Effector memory CD4-positive, alpha-beta T cell (primary cell): Measurements from ENCODE around the gene SERTAD4.

Experiments used
- DNase-seq, 3 donors: peaks; one replicate each; pipeline ENCODE4 v3.0.0-alpha.2; 2020
- H3K27ac ChIP-seq: 2 replicates; pipeline ENCODE4 v1.7.0; 2013; ENCODE audit warnings: mild to moderate bottlenecking, low read length, moderate library complexity; ENCODE audit not compliant: insufficient read depth, poor library complexity, severe bottlenecking
- H3K27me3 ChIP-seq: replicated peaks from 2 replicates; pipeline ENCODE4 v1.7.0; 2013; ENCODE audit warnings: mild to moderate bottlenecking, low read length; ENCODE audit not compliant: insufficient read depth, control insufficient read depth, poor library complexity, severe bottlenecking
- H3K36me3 ChIP-seq: 2 replicates; pipeline ENCODE4 v1.7.0; 2013; ENCODE audit warnings: mild to moderate bottlenecking, low read length, moderate library complexity; ENCODE audit not compliant: control insufficient read depth, insufficient read depth
- H3K4me1 ChIP-seq: 2 replicates; pipeline ENCODE4 v1.7.0; 2013; ENCODE audit warnings: low read length, mild to moderate bottlenecking; ENCODE audit not compliant: control insufficient read depth, insufficient read depth, poor library complexity, severe bottlenecking
- H3K4me3 ChIP-seq: 2 replicates; pipeline ENCODE4 v1.7.0; 2013; ENCODE audit warnings: low read length, low read depth, mild to moderate bottlenecking; ENCODE audit not compliant: insufficient read depth, poor library complexity, severe bottlenecking
- H3K9me3 ChIP-seq: 2 replicates; pipeline ENCODE4 v1.7.0; 2013; ENCODE audit warnings: mild to moderate bottlenecking, low read length, moderate library complexity; ENCODE audit not compliant: control insufficient read depth

The SERTAD4 gene

DNA sequence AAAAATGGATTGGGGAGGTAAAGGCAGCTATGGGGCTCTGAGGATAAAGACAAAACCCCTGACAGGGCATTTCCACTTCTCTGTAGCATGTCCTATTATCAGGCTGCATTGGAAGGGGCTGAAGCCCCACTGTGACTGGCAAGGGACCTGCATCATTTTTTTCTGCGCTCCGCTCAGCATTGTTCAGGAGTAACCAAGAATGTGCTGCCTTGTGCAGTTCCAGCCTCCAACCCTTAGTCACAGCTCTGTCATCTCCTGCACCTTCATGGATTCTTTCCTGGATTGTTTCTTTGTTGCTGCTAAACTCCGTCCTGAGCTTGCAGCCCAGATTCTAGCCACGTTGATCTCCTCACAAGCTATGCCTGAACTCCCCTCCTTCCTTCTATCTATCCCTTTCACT is 37.4 kb downstream of the SERTAD4 start:
- Histone ChIP-seq H3K27ac (no peak overlapping the region), H3K9me3 (no peaks in the 10 kb centered on the region), H3K36me3 (no peaks in the 10 kb centered on the region), H3K27me3 (no peaks in the 10 kb centered on the region), H3K4me1 (no peaks in the 10 kb centered on the region), H3K4me3 (no peak overlapping the region)
- no peak for DNase-seq

DNA sequence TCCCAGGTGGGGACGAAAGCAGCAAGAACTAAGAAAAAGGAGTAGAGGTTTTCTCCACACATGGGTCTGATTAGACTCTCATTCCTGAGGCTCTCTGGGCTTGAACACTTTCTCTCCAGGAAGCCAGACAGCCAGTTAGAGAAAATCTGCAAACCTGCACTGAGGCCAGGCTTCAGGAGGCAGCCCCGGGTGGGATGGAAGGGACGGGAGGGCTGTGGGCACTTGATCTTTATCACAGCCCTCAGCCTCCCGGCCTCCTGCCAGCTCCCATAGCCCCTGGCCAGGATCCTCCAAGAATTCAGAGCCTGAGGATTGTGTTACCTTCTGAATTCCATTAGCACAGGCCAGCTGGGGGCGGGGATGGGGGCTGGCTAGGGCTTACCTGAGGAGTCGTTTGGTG is 40.1 kb downstream of the SERTAD4 start:
- no peak overlapping the region for H3K27ac ChIP-seq
- no peaks in the 10 kb centered on the region for H3K4me1 ChIP-seq
- no peaks in the 10 kb centered on the region for H3K27me3 ChIP-seq
- no peak overlapping the region for H3K4me3 ChIP-seq
- H3K36me3 ChIP-seq = no peaks in the 10 kb centered on the region
- no peaks in the 10 kb centered on the region for H3K9me3 ChIP-seq
- no peak for DNase-seq

DNA sequence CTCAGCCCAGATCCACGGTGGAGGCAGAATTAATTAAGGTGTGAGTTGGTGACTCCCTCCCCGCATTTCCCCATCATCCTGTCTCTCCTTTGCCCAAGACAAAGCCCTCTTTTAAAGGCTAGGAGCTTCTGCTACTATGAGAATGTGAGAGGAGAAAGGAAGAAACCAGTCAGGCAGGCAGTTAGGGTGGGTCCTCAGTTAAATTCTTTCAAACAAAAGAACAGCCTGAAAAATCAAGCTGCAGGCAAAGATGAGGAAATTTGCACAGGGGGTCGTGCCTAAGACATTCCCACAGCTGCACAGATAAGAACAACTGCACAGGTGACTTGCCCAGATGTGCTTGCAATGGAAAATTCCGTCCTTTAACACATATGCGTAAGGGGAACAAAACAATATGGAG is 47.6 kb downstream of the SERTAD4 start:
- no peak for DNase-seq
- H3K36me3 ChIP-seq = no peaks in the 10 kb centered on the region
- H3K27me3 ChIP-seq = peaks cover 2% of the 10 kb centered on the region
- peaks cover 5% of the 10 kb centered on the region for H3K9me3 ChIP-seq
- no peaks in the 10 kb centered on the region for H3K4me1 ChIP-seq
- H3K4me3 ChIP-seq = no peak overlapping the region
- no peak overlapping the region for H3K27ac ChIP-seq

DNA sequence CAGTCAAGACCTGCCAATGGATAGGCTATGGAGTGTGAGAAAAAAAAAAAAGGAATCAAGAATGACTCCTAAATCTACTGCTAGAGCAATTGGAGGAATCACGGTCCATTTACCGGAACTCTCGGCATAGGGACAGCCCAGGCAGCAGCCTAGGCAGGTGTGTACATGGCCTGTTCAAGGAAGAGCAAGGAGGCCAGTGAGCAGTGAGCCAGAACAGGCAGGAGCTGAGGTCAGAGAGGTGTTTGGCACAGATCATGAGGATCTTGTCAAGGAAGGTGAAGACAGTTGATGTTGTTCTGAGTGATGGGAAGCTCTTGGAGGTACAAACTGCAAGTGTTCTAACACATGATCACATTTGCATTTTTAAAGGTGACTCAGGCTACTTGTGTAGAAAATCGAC is 55.5 kb downstream of the SERTAD4 start:
- no peak overlapping the region for H3K27ac ChIP-seq
- DNase-seq = no peak
- peaks cover 24% of the 10 kb centered on the region for H3K27me3 ChIP-seq

DNA sequence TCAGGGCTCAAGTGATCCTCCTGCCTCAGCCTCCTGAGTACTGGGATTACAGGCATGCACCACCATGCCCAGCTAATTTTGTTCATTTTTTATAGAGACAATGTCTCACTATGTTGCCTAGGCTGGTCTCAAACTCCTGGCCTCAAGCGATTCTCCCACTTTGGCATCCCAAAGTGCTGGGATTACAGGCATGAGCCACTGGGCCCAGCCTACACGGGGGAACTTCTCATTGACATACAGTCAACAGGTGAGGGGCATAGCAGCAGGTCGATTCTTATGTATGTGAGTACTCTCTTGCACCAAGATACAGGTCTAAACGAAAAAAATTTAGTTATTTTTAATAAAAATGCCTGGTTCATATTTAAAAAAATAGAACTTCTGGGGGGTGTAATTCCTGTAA is 56.7 kb downstream of the SERTAD4 start:
- Histone ChIP-seq H3K27ac (no peak overlapping the region), H3K9me3 (no peaks in the 10 kb centered on the region), H3K36me3 (no peaks in the 10 kb centered on the region), H3K4me3 (no peak overlapping the region), H3K4me1 (peaks cover 9% of the 10 kb centered on the region), H3K27me3 (peaks cover 26% of the 10 kb centered on the region)
- DNase-seq = no peak

More for the DNA sequence above, 55.5 kb downstream of the SERTAD4 start:
- H3K9me3 ChIP-seq = no peaks in the 10 kb centered on the region
- no peaks in the 10 kb centered on the region for H3K36me3 ChIP-seq
- peaks cover 9% of the 10 kb centered on the region for H3K4me1 ChIP-seq
- no peak overlapping the region for H3K4me3 ChIP-seq

DNA sequence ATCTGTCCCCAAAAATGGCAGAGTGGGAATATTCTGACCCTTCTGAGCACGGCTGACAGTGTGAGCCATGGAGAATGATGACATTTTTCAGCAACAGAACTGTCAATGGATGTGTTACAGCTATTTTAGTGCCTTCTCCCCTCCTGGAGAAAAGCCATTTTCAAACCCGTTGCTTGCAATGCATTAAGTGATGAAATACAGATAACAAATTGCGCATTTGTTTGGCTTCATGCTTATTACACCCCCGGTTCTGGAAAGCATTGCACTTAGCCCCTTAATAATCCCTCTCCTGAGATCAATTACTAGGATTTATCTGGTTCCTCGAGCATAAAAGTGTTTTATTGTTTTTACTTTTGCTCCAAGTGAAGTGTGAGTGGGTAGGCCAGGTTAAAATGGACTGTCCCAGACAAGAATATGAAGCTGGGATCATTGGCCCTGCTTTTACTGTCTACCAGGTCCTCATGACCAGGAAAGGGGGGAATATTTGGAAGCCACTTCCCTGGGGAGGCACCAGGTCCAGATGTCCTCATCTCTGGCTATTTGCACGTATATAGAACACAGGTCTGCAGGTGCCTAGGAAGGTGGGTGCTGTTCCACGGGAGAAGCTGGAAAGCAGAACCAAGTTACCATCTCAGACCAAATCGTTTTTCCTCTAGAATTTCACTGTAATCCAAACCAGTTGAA is 58.6 kb downstream of the SERTAD4 start:
- no peak overlapping the region for H3K4me3 ChIP-seq
- H3K27ac ChIP-seq = no peak overlapping the region
- H3K4me1 ChIP-seq = peaks cover 9% of the 10 kb centered on the region
- peaks cover 21% of the 10 kb centered on the region for H3K27me3 ChIP-seq
- H3K36me3 ChIP-seq = no peaks in the 10 kb centered on the region
- no peak for DNase-seq
- H3K9me3 ChIP-seq = no peaks in the 10 kb centered on the region

DNA sequence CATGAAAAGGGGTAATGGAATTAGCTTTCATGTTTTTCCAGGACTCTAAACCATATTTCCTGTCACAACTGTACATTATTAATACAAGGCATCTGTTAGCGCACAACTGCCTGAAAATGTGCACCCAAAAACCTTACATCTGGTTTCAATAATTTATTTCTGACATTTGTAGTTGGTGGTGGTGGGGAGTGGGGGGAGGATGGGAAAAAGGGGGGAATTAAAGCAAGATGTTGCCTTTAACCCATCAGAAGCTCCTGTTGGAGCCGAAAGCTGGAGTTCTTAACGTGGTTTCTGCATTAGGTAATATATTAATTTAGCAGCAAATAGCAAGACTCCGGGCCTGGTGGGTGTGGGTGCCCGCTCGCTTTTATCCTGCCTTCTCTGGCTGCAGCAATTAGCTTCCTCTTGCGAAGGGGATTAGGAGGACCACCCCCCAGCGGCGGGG is 59.2 kb downstream of the SERTAD4 start:
- H3K4me1 ChIP-seq = peaks cover 9% of the 10 kb centered on the region
- H3K9me3 ChIP-seq = no peaks in the 10 kb centered on the region
- H3K27ac ChIP-seq = no peak overlapping the region
- no peak overlapping the region for H3K4me3 ChIP-seq
- DNase-seq = no peak
- peaks cover 21% of the 10 kb centered on the region for H3K27me3 ChIP-seq
- H3K36me3 ChIP-seq = no peaks in the 10 kb centered on the region

DNA sequence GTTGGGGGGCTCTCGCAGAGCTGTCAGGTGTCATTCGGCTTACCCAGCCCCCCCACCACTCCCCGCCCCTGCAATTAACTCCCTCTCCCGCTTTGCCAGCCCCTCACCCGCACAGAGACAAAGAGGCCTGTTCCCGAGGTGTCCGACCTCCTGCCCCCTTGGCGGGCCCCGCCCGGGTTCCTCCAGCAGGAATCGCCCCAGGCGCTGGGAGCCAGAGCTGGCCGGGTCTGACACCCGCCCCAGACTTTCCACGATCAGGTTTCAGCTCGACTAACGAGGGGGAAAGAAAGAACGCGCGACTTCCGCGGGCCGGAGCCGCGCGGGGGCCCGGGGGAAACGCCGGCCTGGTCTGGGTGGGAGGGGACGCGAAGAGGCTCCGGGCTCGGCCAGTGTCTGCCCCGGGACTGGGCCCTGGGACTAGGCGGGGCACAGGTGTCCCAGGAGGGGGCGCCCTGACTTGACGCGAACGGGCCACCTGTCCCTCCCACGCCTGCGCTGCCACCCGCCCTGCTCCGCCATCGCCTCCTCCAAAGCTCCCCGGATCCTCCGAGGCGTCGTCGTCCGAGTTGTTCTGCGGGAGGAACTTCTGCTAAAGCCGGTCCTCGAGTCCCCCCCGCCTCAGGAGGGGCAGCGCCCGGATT is 59.8 kb downstream of the SERTAD4 start:
- no peak for DNase-seq
- Histone ChIP-seq H3K27me3 (peaks cover 21% of the 10 kb centered on the region), H3K9me3 (no peaks in the 10 kb centered on the region), H3K36me3 (no peaks in the 10 kb centered on the region), H3K4me3 (peak overlapping the region; percentile 39), H3K27ac (no peak overlapping the region), H3K4me1 (peaks cover 9% of the 10 kb centered on the region)

DNA sequence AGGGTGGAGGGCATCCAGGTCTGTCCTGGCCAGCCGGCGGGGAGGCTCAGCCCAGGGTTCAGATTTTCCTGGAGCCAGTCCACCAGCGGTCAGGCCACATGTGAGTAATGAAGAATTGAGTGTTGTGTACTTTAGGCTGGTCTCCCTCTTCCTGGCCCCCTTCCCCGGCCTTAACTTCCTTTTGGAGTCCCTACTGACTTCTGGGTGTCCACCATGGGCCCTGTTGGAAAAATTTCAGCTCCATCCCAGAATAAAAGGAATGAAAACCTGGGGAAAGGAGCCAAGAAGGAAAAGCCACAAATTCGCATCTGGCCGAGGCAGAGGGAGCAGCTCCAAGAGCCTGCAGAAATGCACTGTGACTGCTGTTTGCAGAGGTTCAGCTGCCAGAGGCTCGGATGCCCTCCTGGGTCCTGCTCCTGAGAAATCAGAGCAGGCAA is 60.6 kb downstream of the SERTAD4 start:
- H3K4me3 ChIP-seq = no peak overlapping the region
- no peak for DNase-seq
- H3K9me3 ChIP-seq = no peaks in the 10 kb centered on the region
- no peaks in the 10 kb centered on the region for H3K36me3 ChIP-seq
- H3K27me3 ChIP-seq = peaks cover 21% of the 10 kb centered on the region
- no peak overlapping the region for H3K27ac ChIP-seq
- H3K4me1 ChIP-seq = peaks cover 9% of the 10 kb centered on the region

DNA sequence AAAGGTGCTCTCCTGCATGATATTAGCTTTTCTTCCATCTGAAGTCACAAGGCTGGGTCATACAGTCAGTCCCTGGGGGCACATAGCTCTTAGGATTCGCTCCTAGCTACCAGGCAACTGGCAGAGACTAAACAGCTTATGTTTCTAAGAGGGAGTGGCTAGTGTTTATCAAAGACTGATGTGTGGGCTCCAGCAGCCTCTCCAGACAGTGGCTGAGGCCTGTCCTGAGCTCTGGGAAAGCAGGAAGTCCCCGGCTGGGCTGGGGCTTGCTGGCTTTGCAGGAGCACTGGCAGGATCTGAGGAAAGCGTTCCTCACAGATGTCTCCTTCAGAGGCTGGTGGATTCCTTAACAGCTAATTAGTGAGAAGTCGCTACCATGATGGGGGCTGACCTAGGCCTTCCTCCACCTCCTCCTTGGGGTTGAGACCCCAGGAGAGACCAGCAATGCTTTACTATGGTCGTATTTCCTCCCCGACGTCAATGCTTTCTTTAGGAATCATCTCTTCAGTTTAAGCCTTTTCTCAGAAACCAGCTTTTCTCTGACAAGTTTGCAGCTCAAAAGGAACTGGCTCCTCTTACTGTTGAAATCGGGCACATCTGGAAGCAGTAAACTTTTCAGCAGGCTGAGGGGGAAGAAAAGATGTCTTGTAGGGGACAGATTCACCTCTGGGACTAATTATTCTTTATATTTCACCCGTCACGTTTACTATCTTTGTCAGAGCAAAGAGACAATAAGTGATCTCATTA is 62.6 kb downstream of the SERTAD4 start:
- H3K9me3 ChIP-seq = no peaks in the 10 kb centered on the region
- H3K4me1 ChIP-seq = peaks cover 9% of the 10 kb centered on the region
- H3K27ac ChIP-seq = no peak overlapping the region
- DNase-seq = no peak
- no peaks in the 10 kb centered on the region for H3K36me3 ChIP-seq
- peaks cover 21% of the 10 kb centered on the region for H3K27me3 ChIP-seq
- no peak overlapping the region for H3K4me3 ChIP-seq
